Measurements from ENCODE around the gene VPS4A.

DNA sequence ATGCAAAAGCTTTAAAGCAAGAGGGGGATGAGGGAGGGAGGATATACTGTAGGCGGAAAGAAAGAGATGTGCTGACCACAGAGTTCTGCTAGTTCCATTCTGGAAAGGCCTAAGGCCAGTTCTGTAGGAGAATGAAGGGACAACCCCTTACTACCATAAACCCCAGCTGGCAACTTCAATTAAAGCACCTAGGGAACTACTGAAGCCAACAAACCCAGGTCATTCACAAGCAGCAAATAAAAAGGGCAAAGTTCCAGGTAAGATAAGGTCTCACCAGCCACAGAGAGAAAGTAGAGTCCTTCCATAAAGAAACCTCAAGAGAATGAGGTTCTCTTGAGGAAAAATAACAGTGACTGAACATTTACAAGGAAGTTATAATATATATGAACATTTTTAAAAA, 61.9 kb downstream of the VPS4A start:
- TF ChIP-seq, protein P1, sequence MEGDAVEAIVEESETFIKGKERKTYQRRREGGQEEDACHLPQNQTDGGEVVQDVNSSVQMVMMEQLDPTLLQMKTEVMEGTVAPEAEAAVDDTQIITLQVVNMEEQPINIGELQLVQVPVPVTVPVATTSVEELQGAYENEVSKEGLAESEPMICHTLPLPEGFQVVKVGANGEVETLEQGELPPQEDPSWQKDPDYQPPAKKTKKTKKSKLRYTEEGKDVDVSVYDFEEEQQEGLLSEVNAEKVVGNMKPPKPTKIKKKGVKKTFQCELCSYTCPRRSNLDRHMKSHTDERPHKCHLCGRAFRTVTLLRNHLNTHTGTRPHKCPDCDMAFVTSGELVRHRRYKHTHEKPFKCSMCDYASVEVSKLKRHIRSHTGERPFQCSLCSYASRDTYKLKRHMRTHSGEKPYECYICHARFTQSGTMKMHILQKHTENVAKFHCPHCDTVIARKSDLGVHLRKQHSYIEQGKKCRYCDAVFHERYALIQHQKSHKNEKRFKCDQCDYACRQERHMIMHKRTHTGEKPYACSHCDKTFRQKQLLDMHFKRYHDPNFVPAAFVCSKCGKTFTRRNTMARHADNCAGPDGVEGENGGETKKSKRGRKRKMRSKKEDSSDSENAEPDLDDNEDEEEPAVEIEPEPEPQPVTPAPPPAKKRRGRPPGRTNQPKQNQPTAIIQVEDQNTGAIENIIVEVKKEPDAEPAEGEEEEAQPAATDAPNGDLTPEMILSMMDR (IDR thresholded peaks at IDR 0.05): no peak
- TF ChIP-seq, protein P2, sequence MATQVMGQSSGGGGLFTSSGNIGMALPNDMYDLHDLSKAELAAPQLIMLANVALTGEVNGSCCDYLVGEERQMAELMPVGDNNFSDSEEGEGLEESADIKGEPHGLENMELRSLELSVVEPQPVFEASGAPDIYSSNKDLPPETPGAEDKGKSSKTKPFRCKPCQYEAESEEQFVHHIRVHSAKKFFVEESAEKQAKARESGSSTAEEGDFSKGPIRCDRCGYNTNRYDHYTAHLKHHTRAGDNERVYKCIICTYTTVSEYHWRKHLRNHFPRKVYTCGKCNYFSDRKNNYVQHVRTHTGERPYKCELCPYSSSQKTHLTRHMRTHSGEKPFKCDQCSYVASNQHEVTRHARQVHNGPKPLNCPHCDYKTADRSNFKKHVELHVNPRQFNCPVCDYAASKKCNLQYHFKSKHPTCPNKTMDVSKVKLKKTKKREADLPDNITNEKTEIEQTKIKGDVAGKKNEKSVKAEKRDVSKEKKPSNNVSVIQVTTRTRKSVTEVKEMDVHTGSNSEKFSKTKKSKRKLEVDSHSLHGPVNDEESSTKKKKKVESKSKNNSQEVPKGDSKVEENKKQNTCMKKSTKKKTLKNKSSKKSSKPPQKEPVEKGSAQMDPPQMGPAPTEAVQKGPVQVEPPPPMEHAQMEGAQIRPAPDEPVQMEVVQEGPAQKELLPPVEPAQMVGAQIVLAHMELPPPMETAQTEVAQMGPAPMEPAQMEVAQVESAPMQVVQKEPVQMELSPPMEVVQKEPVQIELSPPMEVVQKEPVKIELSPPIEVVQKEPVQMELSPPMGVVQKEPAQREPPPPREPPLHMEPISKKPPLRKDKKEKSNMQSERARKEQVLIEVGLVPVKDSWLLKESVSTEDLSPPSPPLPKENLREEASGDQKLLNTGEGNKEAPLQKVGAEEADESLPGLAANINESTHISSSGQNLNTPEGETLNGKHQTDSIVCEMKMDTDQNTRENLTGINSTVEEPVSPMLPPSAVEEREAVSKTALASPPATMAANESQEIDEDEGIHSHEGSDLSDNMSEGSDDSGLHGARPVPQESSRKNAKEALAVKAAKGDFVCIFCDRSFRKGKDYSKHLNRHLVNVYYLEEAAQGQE (IDR thresholded peaks at IDR 0.05; ENCODE audit: insufficient read depth in 1 of 2, low read depth in 2 of 2, low read length in 1 of 2): no peak
